Esophagus muscularis mucosa (tissue), 4 donors: Measurements from ENCODE around the gene PDE6C. TPM values are rescaled to one million over a fixed set of nuclear protein-coding genes. Genes with fewer than 3 reads are reported as not detected.
"Not testable (repeated sequence)": the region's sequence is repeated elsewhere in the genome, so short reads cannot be mapped to it uniquely, and the experiment has no call there.

Source experiments
- DNase-seq: peaks from one replicate; pipeline ENCODE4 v3.0.0-alpha.2; 2017; ENCODE audit errors: extremely low spot score
- H3K27ac ChIP-seq, 4 donors: fragments of 200-600 bp; sonication (generic); replicated peaks in 1 of 4; 1 replicate in 3 of 4; 2 replicates in 1 of 4; pipeline ENCODE4 v1.5.1; 2016 to 2019; ENCODE audit warnings: mild to moderate bottlenecking in 1 of 4
- H3K27me3 ChIP-seq, 4 donors: fragments of 200-600 bp; sonication (generic); one replicate each; pipeline versions ENCODE4 v1.5.1 to v1.6.0; 2016 to 2019
- H3K36me3 ChIP-seq, 4 donors: fragments of 200-600 bp; sonication (generic); one replicate each; pipeline ENCODE4 v1.5.1; 2016 to 2019
- H3K4me1 ChIP-seq, 4 donors: fragments of 200-600 bp; sonication (generic); one replicate each; pipeline ENCODE4 v1.5.1; 2016 to 2019
- H3K4me3 ChIP-seq, 4 donors: fragments of 200-600 bp; sonication (generic); 1 replicate in 2 of 4; 2 replicates in 2 of 4; pipeline ENCODE4 v1.5.1; 2016 to 2019; ENCODE audit warnings: mild to moderate bottlenecking in 4 of 4, moderate library complexity in 1 of 4
- H3K9me3 ChIP-seq, 4 donors: fragments of 200-600 bp; sonication (generic); 1 replicate in 3 of 4; 2 replicates in 1 of 4; pipeline ENCODE4 v1.5.1; 2016 to 2019
- CTCF ChIP-seq, 3 experiments: fragments of 200-600 bp in 2 of 3; fragments of 450-650 bp in 1 of 3; sonication (generic) in 2 of 3; IDR thresholded peaks; one replicate each; pipeline ENCODE4 v1.5.1; 2017 to 2019; ENCODE audit warnings: antibody characterized with exemption in 3 of 3, mild to moderate bottlenecking in 2 of 3, moderate library complexity in 1 of 3
- EP300 ChIP-seq: sonication (generic); formaldehyde crosslinking; IDR thresholded peaks from one replicate; pipeline ENCODE4 v1.6.1; 2017; ENCODE audit warnings: antibody characterized with exemption
- POLR2A ChIP-seq: fragments of 450-650 bp; IDR thresholded peaks from one replicate; pipeline ENCODE4 v1.6.1; 2017; ENCODE audit warnings: antibody characterized with exemption, moderate library complexity, mild to moderate bottlenecking, low read depth
- POLR2AphosphoS5 ChIP-seq, 2 donors: sonication (generic); formaldehyde crosslinking; IDR thresholded peaks; one replicate each; pipeline ENCODE4 v1.6.1; 2017; ENCODE audit warnings: antibody characterized with exemption in 2 of 2
- WGBS: methylation state at CpG from one replicate; pipeline ENCODE4 v1.1.5; 2018; 5-methylcytosine and 5-hydroxymethylcytosine counted together
- intact Hi-C: fragments of 100-400 bp; cut with DNase I; formaldehyde crosslinking; loops from one replicate; pipeline ENCODE4 v1.15.1; 2023
- total RNA-seq, 4 donors: library from RNA; depleted of rRNA; stranded (reverse); fragments of >200 nt; gene quantifications; one replicate each; pipeline versions ENCODE4 v1.1.0 to v1.2.1, GENCODE V29; 2016

Gene PDE6C
- total RNA-seq, 4 donors from 2014 or later = not detected

- Histone ChIP-seq H3K4me3 (no peak overlapping the region), H3K27me3 (no peaks in the 10 kb centered on the region), H3K27ac (no peak overlapping the region), H3K9me3 (no peaks in the 10 kb centered on the region), H3K36me3 (peaks cover 13 to 77% (median 51%) of the 10 kb centered on the region in 4 donors), H3K4me1 (no peaks in the 10 kb centered on the region)
- intact Hi-C loops = loop anchor here (10.0 kb wide), 1 partner anchor 134 kb away; no protein-coding TSS in a partner anchor
- no peak for DNase-seq
- TF ChIP-seq CTCF (IDR thresholded peaks at IDR 0.05) = no peak
- no peak for TF ChIP-seq POLR2A
- TF ChIP-seq POLR2AphosphoS5 (IDR thresholded peaks at IDR 0.05) = no peak
- no peak for TF ChIP-seq EP300
- 76% methylated on average over 3 of the region's 3 CpGs for WGBS
Observed at GRCh38 chr10:93678805-93679587, 66.7 kb downstream of the PDE6C start.

- Histone ChIP-seq H3K9me3 (no peaks in the 10 kb centered on the region), H3K36me3 (peaks cover 9 to 72% (median 49%) of the 10 kb centered on the region in 4 donors), H3K4me3 (no peak overlapping the region), H3K27ac (no peak overlapping the region), H3K27me3 (no peaks in the 10 kb centered on the region), H3K4me1 (no peaks in the 10 kb centered on the region)
- intact Hi-C loops = no loop called here
- whole genome bisulfite sequencing = 70% methylated on average over 4 of the region's 4 CpGs
- no peak for DNase-seq
- TF ChIP-seq CTCF (IDR thresholded peaks at IDR 0.05) (peak in 2 of 3 experiments; percentile 25 to 26), EP300 (no peak)
Observed at GRCh38 chr10:93680412-93681047, 68.2 kb downstream of the PDE6C start.

DNA sequence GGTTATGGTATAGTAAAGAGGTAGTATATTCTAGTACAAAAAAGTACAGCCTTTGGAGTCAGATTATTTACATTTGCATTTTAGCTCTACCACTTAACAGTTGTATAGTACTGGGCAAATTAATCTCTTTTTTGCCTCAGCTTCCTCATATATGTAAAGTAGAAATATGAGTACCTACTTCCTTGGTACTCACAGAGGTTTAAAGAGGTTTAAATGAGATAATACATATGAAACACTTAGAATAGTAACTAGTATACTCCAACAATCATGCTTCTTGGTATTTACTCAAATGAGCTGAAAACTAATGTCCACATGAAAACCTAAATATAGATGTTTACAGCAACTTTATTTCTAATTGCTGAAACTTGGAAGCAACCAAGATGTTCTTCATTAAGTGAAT is 75.4 kb downstream of the PDE6C start:
- no peaks in the 10 kb centered on the region for H3K9me3 ChIP-seq
- DNase-seq = no peak
- TF ChIP-seq CTCF (IDR thresholded peaks at IDR 0.05) (no peak), POLR2A (no peak), POLR2AphosphoS5 (IDR thresholded peaks at IDR 0.05) (no peak), EP300 (no peak)
- peaks cover 19 to 59% (median 39%) of the 10 kb centered on the region in 4 donors for H3K36me3 ChIP-seq
- intact Hi-C loops = no loop called here
- no peak overlapping the region for H3K27ac ChIP-seq
- H3K4me1 ChIP-seq = no peaks in the 10 kb centered on the region
- H3K4me3 ChIP-seq = no peak overlapping the region
- no peaks in the 10 kb centered on the region for H3K27me3 ChIP-seq

GRCh38 chr10:93695740-93696139 is 83.4 kb downstream of the PDE6C start:
- intact Hi-C loops = no loop called here
- peaks cover 37 to 86% (median 66%) of the 10 kb centered on the region in 4 donors for H3K36me3 ChIP-seq

GRCh38 chr10:93696582-93696981 is 84.2 kb downstream of the PDE6C start:
- H3K36me3 ChIP-seq = peaks cover 37 to 78% (median 58%) of the 10 kb centered on the region in 4 donors
- H3K27me3 ChIP-seq, H3K27ac ChIP-seq, intact Hi-C loops, DNase-seq, H3K9me3 ChIP-seq, H3K4me3 ChIP-seq: not testable (repeated sequence)
- 91% methylated on average over 2 of the region's 2 CpGs for WGBS
- H3K4me1 ChIP-seq = peaks cover 4 to 23% (median 11%) of the 10 kb centered on the region in 4 donors

More at GRCh38 chr10:93695740-93696139, 83.4 kb downstream of the PDE6C start:
- 72% methylated on average over 2 of the region's 2 CpGs for WGBS
- H3K27me3 ChIP-seq = no peaks in the 10 kb centered on the region
- H3K9me3 ChIP-seq = no peaks in the 10 kb centered on the region
- H3K4me3 ChIP-seq = no peak overlapping the region
- no peak for DNase-seq
- no peak overlapping the region for H3K27ac ChIP-seq
- TF ChIP-seq POLR2A (no peak), EP300 (no peak), CTCF (IDR thresholded peaks at IDR 0.05) (no peak), POLR2AphosphoS5 (IDR thresholded peaks at IDR 0.05) (no peak)
- peaks cover 0 to 14% (median 3%) of the 10 kb centered on the region in 4 donors for H3K4me1 ChIP-seq
